K562 (cell line): ENCODE data around the gene EGLN1. TPM values are rescaled to one million over a fixed set of nuclear protein-coding genes. Genes with fewer than 3 reads are reported as not detected.

Experiments used
- CHAMP1 ChIP-seq: fragments of 450-650 bp; IDR thresholded peaks from 2 replicates; pipeline ENCODE4 v1.6.1; 2016; ENCODE audit warnings: mild to moderate bottlenecking
- CHD7 ChIP-seq: fragments of 200-600 bp; sonication (generic); IDR thresholded peaks from one replicate; pipeline ENCODE4 v1.6.1; 2012; ENCODE audit warnings: mild to moderate bottlenecking, low read depth, low read length, inconsistent platforms
- KLF1 ChIP-seq: fragments of 450-650 bp; IDR thresholded peaks from 2 replicates; pipeline ENCODE4 v1.6.1; 2016; ENCODE audit warnings: missing genetic modification characterization, missing compliant biosample characterization
- RAD51 ChIP-seq: fragments of 450-650 bp; IDR thresholded peaks from 2 replicates; pipeline ENCODE4 v1.7.1; 2016; ENCODE audit warnings: low read depth, mild to moderate bottlenecking, borderline replicate concordance
- RB1 ChIP-seq: fragments of 450-650 bp; IDR thresholded peaks from 2 replicates; pipeline ENCODE4 v1.6.1; 2017; ENCODE audit warnings: low read depth, mild to moderate bottlenecking
- ZBTB33 ChIP-seq: sonication (generic); formaldehyde crosslinking; IDR thresholded peaks from 2 replicates; pipeline ENCODE4 v1.8.1; 2023; ENCODE audit warnings: mild to moderate bottlenecking, missing genetic modification reagents
- polyA plus RNA-seq, 8 experiments: library from polyadenylated mRNA; depleted of rRNA in 4 of 8; stranded (reverse) in 5 of 8; unstranded in 3 of 8; fragments of >200 nt; fragmentation: Nextera tagmentation in 2 of 8; fragmentation: Illumina TruSeq in 1 of 8; extraction: Ambion mirVana in 2 of 8; extraction: Trizol in 1 of 8; gene quantifications; 2 replicates each; pipeline versions ENCODE4 v1.2.1 to v1.2.3, GENCODE V29; 2011 to 2014; ENCODE audit warnings: inconsistent platforms in 1 of 8, missing spikeins in 1 of 8
- total RNA-seq, 7 experiments: library from RNA; depleted of rRNA in 6 of 7; stranded (reverse); fragments of >200 nt in 6 of 7; fragmentation: Illumina TruSeq in 2 of 7; extraction: Trizol in 2 of 7; gene quantifications; 2 replicates each; pipeline versions ENCODE4 v1.2.1 to v1.2.3, GENCODE V29; 2011 to 2021; ENCODE audit warnings: low replicate concordance in 1 of 7

Gene EGLN1
- total and polyA plus RNA-seq, 9 of the 15 experiments (the other 6 are each of a cell fraction or from before 2014, with no cell fraction given) = 5.2 to 54.3 (median 24.6) TPM

- no peak for TF ChIP-seq CHD7
- TF ChIP-seq KLF1 (tag) = 0 out of 2 replicates have a peak, but pooled peaks have one; percentile 23
- TF ChIP-seq ZBTB33 (CRISPR knock-in tag) = no peak; the same call in none of the 2 replicates
- no peak for TF ChIP-seq CHAMP1
- peak; percentile 91 for TF ChIP-seq RB1
- no peak for TF ChIP-seq RAD51
These were observed at the start of gene EGLN1 (continued) for GRCh38 chr1:231421971-231422797.
